ENCODE results near the gene FBXL20. TPM values are rescaled to one million over a fixed set of nuclear protein-coding genes. Genes with fewer than 3 reads are reported as not detected.

The FBXL20 gene
- total RNA-seq, 1 donor, result 20.3 TPM

GRCh38 chr17:39236981-39237441 is 164.4 kb downstream of the FBXL20 start:
- H3K36me3 ChIP-seq (ENCODE audit: insufficient read depth, low read length), result no peaks in the 10 kb centered on the region
- peak; percentile 62 for DNase-seq (ENCODE audit: insufficient read length, low spot score, missing footprints)
- H3K4me1 ChIP-seq (ENCODE audit: insufficient read depth, low read length), result peaks cover 10% of the 10 kb centered on the region
- no peaks in the 10 kb centered on the region for H3K79me2 ChIP-seq (ENCODE audit: insufficient read depth, low read length)
- H3K4me3 ChIP-seq (ENCODE audit: insufficient read depth, low read length), result no peak overlapping the region
- no peaks in the 10 kb centered on the region for H4K20me1 ChIP-seq (ENCODE audit: insufficient read depth, low read length)
- no peak overlapping the region for H3K4me2 ChIP-seq (ENCODE audit: insufficient read depth, low read length)
- no peaks in the 10 kb centered on the region for H3K27me3 ChIP-seq (ENCODE audit: insufficient read depth, low read length)
- H3K27ac ChIP-seq (ENCODE audit: low read depth, low read length), result no peak overlapping the region
- no peaks in the 10 kb centered on the region for H3K9me3 ChIP-seq (ENCODE audit: low read depth, low read length)
- H2AFZ ChIP-seq (ENCODE audit: low read length), result no peak overlapping the region
- TF ChIP-seq CTCF (IDR thresholded peaks at IDR 0.05; ENCODE audit: extremely low read depth, low read depth, low read length), result no peak

DNA sequence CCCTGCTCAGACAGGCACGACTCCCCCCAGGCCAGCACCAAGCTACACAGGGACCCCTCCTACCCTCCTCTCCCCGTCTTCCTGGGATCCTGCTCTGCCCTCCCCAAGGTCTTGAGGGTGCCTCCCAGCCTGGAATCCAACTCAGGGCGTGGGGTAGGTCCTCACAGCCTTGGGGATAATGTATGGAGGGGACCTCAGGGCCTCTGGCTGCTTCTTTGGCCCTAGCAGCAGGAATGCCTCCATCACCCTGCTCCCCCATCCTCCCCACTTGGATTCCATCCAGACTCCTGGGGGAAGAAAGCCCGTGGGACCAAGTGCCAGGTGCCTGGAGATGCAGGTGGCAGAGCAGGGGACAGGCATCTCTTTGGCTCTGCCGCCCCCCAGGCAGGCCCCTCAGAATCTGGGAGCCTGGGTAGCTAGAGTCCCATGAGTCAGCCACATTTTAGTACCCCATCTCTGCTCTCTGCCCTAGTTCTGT is 164.9 kb downstream of the FBXL20 start:
- Histone ChIP-seq H2AFZ (ENCODE audit: low read length) (no peak overlapping the region), H3K4me2 (ENCODE audit: insufficient read depth, low read length) (no peak overlapping the region), H3K27ac (ENCODE audit: low read depth, low read length) (no peak overlapping the region), H3K27me3 (ENCODE audit: insufficient read depth, low read length) (no peaks in the 10 kb centered on the region), H3K4me3 (ENCODE audit: insufficient read depth, low read length) (no peak overlapping the region), H3K4me1 (ENCODE audit: insufficient read depth, low read length) (peaks cover 15% of the 10 kb centered on the region), H4K20me1 (ENCODE audit: insufficient read depth, low read length) (no peaks in the 10 kb centered on the region), H3K9me3 (ENCODE audit: low read depth, low read length) (no peaks in the 10 kb centered on the region), H3K79me2 (ENCODE audit: insufficient read depth, low read length) (no peaks in the 10 kb centered on the region), H3K36me3 (ENCODE audit: insufficient read depth, low read length) (no peaks in the 10 kb centered on the region)
- DNase-seq (ENCODE audit: insufficient read length, low spot score, missing footprints), result peak; percentile 58
- TF ChIP-seq CTCF (IDR thresholded peaks at IDR 0.05; ENCODE audit: extremely low read depth, low read depth, low read length), result no peak

DNA sequence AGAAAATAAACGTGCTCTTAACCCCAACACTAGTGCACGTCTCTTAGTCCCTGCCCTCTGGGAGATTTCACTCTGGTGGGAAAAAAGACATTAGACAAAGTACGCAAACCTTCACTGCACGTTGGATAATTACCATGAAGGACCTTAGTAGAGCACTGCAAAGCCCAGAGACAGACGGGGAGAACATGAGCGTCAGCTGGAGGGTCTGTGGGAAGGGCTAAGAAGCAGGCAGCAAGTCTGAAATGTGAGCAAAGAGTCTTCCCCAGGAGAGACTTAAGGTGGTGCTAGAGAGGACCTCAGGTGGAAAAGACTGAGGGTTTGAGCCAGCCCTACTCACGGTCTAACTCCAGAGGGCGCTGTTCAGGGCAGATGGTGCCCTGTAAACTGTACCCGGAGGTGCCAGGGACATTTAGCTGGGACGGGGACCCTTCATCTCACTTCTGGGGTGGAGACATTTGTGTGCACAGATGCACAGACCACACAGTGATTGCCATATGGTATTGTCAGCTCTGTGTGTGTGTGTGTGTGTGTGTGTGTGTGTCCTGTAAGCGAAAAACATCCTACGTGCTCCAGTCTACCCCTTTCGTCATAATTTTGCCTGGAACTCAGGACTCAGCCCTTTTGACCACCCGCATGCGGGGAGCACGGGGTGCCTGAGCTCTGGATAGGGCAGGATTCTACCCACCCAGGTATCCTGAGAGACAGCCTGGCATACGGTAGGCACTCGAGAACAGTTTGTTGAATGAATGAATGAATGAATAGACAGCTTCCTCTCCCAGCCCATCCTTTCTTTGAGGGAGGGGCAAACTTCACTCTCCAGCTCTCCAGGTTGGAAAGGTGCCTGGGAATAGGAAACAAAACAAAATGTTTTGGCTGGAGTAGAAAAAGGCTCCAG is 165.6 kb downstream of the FBXL20 start:
- H3K27me3 ChIP-seq (ENCODE audit: insufficient read depth, low read length), result no peaks in the 10 kb centered on the region
- no peak overlapping the region for H3K4me3 ChIP-seq (ENCODE audit: insufficient read depth, low read length)
- TF ChIP-seq CTCF (IDR thresholded peaks at IDR 0.05; ENCODE audit: extremely low read depth, low read depth, low read length), result peak; percentile 91
- no peaks in the 10 kb centered on the region for H3K36me3 ChIP-seq (ENCODE audit: insufficient read depth, low read length)
- peak; percentile 96 for DNase-seq (ENCODE audit: insufficient read length, low spot score, missing footprints)
- H4K20me1 ChIP-seq (ENCODE audit: insufficient read depth, low read length), result no peaks in the 10 kb centered on the region
- H3K9me3 ChIP-seq (ENCODE audit: low read depth, low read length), result no peaks in the 10 kb centered on the region
- H3K4me1 ChIP-seq (ENCODE audit: insufficient read depth, low read length), result peaks cover 22% of the 10 kb centered on the region
- no peak overlapping the region for H3K27ac ChIP-seq (ENCODE audit: low read depth, low read length)
- no peak overlapping the region for H3K4me2 ChIP-seq (ENCODE audit: insufficient read depth, low read length)
- H3K79me2 ChIP-seq (ENCODE audit: insufficient read depth, low read length), result no peaks in the 10 kb centered on the region
- no peak overlapping the region for H2AFZ ChIP-seq (ENCODE audit: low read length)
